ENCODE measurements around the gene PIEZO1.

GRCh38 chr16:88812513-88813268 lies 27.7 kb upstream of the PIEZO1 start:
- no peak for TF ChIP-seq CTCF (IDR thresholded peaks at IDR 0.05)
- TF ChIP-seq POLR2A (IDR thresholded peaks at IDR 0.05), result no peak
- TF ChIP-seq POLR2AphosphoS5 (IDR thresholded peaks at IDR 0.05), result no peak
